ENCODE results near the gene TCFL5.

Gene TCFL5

GRCh38 chr20:62794007-62794724 is 67.5 kb downstream of the TCFL5 start:
- DNase-seq, result peak; percentile 91 to 98 (median 94)

GRCh38 chr20:62793757-62794006 is 67.9 kb downstream of the TCFL5 start:
- no peak for DNase-seq

- no peak for DNase-seq
These were observed 68.5 kb downstream of the TCFL5 start for GRCh38 chr20:62792940-62793756.

- DNase-seq, result no peak
These were observed 69.3 kb downstream of the TCFL5 start for GRCh38 chr20:62792182-62792939.

GRCh38 chr20:62791301-62792181 is 70.1 kb downstream of the TCFL5 start:
- DNase-seq, result peak; percentile 36 to 58 (median 44)
